ENCODE data around the gene ZNF506.

Gene ZNF506

DNA sequence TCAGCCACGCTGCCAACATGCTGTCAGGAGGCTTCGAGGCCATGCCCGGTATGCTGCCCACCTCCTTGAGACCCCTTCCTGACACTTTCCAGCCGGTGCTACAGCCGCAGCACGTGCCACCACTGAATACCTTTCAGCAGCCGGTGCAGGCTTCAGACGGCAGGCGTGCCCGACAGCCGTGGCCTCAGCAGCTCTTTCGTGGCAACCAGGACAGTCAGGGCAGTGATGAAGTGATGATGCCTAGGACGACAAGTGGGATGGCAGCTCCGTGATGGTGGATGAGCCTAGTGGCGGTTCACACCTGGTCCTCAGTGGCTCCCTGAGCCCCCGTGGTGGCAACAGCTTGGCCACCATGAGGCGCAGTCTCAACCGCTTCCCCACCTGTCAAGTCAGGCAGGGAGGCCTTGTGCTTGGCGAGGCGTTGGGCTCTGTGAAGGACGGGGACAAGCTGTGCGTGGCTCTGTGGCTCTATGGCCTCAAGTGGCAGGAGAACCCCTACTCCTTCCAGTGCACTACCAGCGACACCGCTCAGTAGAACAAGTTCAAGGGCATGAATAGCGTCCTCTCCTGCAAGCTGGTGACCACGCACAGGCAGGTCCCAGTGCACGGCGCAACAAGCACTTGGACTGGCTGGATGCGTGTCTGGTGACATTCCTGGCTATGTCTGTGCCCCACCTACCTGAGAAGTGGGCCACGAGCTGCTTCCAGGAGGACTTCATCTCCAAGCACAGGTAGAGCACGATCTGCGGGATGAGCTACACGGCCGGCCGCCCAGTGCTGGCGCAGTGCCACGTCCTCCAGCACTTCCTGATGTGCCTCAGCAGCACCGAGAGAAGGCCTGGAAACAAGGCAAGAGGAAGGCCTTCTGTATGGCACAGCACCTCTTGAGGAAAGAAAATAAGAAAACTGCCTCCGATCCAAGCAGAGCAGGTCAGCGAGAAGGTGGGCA lies 70.4 kb downstream of the ZNF506 start:
- ChIA-PET POLR2A (no interaction called here), CTCF (interaction anchor here (1.1 kb wide), 1 partner anchor 10 kb away, joined by 3 read pairs; no protein-coding TSS in a partner anchor)
- Histone ChIP-seq H3K9me3 (ENCODE audit: control extremely low read depth in 1 of 5, control insufficient read depth in 4 of 5, insufficient read depth in 2 of 5, low read depth in 1 of 5, low read length in 4 of 5) (peaks cover 0 to 22% (median 4%) of the 10 kb centered on the region in 5 experiments), H3K27me3 (replicated peaks in 2 of 5; ENCODE audit: control insufficient read depth in 4 of 5, insufficient read depth in 5 of 5, low read length in 4 of 5) (no peaks in the 10 kb centered on the region), H3K4me3 (ENCODE audit: control insufficient read depth in 1 of 7, extremely low read depth in 1 of 7, insufficient read depth in 4 of 7, low read depth in 2 of 7, low read length in 6 of 7) (no peak overlapping the region), H3K4me1 (ENCODE audit: control extremely low read depth in 1 of 4, control insufficient read depth in 4 of 4, insufficient read depth in 4 of 4, low read length in 3 of 4) (no peaks in the 10 kb centered on the region), H3K36me3 (ENCODE audit: control insufficient read depth in 4 of 4, insufficient read depth in 4 of 4, low read length in 3 of 4) (no peaks in the 10 kb centered on the region), H3K27ac (ENCODE audit: insufficient read depth in 1 of 2, low read depth in 1 of 2, low read length in 2 of 2, poor library complexity in 1 of 2, severe bottlenecking in 2 of 2) (no peak overlapping the region)
- no peak for DNase-seq
- 97% methylated on average over 37 of the region's 40 CpGs for WGBS (ENCODE audit: insufficient coverage)

DNA sequence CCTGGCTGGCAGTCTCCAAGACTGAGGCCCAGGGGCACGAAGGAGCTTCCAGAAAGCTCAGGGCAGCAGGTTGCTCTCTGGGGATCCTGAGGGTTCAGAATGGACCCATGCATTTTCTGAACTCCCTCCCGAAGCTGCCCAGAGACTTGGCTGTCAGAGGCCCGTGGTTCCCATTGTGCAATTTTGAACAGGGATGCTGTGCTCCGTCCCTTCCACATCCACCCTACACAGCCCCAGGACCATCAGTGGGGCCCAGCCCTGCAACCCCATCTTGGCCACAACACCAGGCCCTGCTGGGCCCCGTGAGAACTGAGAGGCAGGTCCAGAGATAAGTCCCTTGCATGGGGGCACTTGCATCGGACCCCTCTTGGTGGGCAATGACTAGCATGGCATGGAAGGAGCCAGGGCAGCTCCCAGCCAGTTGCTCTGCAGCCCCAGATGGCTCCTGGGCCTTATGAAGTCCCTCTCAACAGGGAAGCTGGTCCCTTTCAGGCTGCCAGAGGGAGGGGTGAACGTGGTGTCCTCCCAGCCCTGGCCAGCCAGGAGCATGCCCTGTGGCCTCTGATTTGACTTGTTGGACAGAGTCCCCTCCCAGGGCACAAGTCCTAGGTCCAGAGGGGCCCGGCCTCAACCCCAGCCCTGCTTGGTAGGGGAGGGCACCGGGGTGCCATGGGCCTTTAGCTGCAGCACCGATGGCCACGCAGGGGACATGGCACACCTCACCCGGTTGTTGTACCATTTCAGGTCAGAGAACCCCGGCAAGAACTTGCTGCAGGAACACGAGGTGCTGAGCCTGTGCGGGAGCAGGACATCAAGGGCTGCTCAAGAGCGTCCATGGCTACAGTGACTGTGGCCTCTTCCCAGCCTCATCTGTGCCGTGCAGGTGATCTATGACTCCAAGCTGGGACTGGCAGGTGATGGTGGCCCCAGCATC lies 71.4 kb downstream of the ZNF506 start:
- ChIA-PET CTCF (interaction anchor here (1.1 kb wide), 1 partner anchor 9 kb away, joined by 3 read pairs; no protein-coding TSS in a partner anchor), POLR2A (no interaction called here)
- Histone ChIP-seq H3K36me3 (ENCODE audit: control insufficient read depth in 4 of 4, insufficient read depth in 4 of 4, low read length in 3 of 4) (no peaks in the 10 kb centered on the region), H3K27ac (ENCODE audit: insufficient read depth in 1 of 2, low read depth in 1 of 2, low read length in 2 of 2, poor library complexity in 1 of 2, severe bottlenecking in 2 of 2) (no peak overlapping the region), H3K9me3 (ENCODE audit: control extremely low read depth in 1 of 5, control insufficient read depth in 4 of 5, insufficient read depth in 2 of 5, low read depth in 1 of 5, low read length in 4 of 5) (peaks cover 0 to 19% (median 4%) of the 10 kb centered on the region in 5 experiments), H3K4me1 (ENCODE audit: control extremely low read depth in 1 of 4, control insufficient read depth in 4 of 4, insufficient read depth in 4 of 4, low read length in 3 of 4) (no peaks in the 10 kb centered on the region), H3K4me3 (ENCODE audit: control insufficient read depth in 1 of 7, extremely low read depth in 1 of 7, insufficient read depth in 4 of 7, low read depth in 2 of 7, low read length in 6 of 7) (no peak overlapping the region), H3K27me3 (replicated peaks in 2 of 5; ENCODE audit: control insufficient read depth in 4 of 5, insufficient read depth in 5 of 5, low read length in 4 of 5) (no peaks in the 10 kb centered on the region)
- DNase-seq: no peak
- 96% methylated on average over 13 of the region's 17 CpGs for WGBS (ENCODE audit: insufficient coverage)

DNA sequence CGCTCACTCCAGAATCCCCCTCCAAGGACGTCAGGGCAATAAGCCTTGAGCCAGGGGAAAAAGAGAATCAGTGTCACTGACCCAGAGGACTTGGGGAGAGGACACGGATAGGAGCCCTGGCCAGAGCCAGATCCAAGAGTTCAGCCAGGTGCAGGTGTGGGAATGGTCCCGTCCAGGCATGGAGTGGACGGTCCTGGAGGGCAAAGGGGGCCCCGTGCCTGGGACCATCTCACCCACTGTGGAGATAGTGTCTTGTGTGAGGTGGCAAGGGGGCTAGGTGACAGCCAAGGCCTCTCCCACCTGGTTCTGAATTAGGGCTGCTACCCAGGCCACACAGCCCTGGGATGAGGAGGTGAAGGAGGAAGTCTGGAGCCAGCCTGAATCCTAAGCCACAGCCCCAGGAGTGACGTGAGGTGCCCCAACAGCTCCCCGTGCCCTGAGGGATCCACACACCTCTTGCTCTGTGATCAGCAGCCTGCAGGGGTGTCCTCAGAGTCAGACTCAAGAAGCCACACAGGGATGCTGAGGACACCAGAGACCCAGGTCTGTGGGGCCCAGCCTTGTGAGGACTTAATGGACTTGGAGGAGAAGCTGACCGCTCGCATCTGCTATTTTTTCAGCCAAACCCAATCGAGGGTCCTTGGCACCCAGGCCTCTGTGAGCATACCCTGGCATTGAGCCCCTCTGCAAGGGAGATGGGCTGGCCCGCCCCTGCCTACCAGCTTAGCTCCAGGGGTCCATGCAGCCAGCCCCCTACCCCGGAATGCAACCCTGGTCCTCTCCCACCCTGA lies 72.2 kb downstream of the ZNF506 start:
- H3K36me3 ChIP-seq (ENCODE audit: control insufficient read depth in 4 of 4, insufficient read depth in 4 of 4, low read length in 3 of 4): no peaks in the 10 kb centered on the region
- CTCF ChIA-PET: no interaction called here
- H3K27me3 ChIP-seq (replicated peaks in 2 of 5; ENCODE audit: control insufficient read depth in 4 of 5, insufficient read depth in 5 of 5, low read length in 4 of 5): no peaks in the 10 kb centered on the region
- H3K9me3 ChIP-seq (ENCODE audit: control extremely low read depth in 1 of 5, control insufficient read depth in 4 of 5, insufficient read depth in 2 of 5, low read depth in 1 of 5, low read length in 4 of 5): peaks cover 0 to 24% (median 4%) of the 10 kb centered on the region in 5 experiments
- POLR2A ChIA-PET: no interaction called here
- H3K4me3 ChIP-seq (ENCODE audit: control insufficient read depth in 1 of 7, extremely low read depth in 1 of 7, insufficient read depth in 4 of 7, low read depth in 2 of 7, low read length in 6 of 7): no peak overlapping the region
- H3K27ac ChIP-seq (ENCODE audit: insufficient read depth in 1 of 2, low read depth in 1 of 2, low read length in 2 of 2, poor library complexity in 1 of 2, severe bottlenecking in 2 of 2): no peak overlapping the region
- 90% methylated on average over 13 of the region's 13 CpGs for WGBS (ENCODE audit: insufficient coverage)
- no peaks in the 10 kb centered on the region for H3K4me1 ChIP-seq (ENCODE audit: control extremely low read depth in 1 of 4, control insufficient read depth in 4 of 4, insufficient read depth in 4 of 4, low read length in 3 of 4)
- DNase-seq: no peak

DNA sequence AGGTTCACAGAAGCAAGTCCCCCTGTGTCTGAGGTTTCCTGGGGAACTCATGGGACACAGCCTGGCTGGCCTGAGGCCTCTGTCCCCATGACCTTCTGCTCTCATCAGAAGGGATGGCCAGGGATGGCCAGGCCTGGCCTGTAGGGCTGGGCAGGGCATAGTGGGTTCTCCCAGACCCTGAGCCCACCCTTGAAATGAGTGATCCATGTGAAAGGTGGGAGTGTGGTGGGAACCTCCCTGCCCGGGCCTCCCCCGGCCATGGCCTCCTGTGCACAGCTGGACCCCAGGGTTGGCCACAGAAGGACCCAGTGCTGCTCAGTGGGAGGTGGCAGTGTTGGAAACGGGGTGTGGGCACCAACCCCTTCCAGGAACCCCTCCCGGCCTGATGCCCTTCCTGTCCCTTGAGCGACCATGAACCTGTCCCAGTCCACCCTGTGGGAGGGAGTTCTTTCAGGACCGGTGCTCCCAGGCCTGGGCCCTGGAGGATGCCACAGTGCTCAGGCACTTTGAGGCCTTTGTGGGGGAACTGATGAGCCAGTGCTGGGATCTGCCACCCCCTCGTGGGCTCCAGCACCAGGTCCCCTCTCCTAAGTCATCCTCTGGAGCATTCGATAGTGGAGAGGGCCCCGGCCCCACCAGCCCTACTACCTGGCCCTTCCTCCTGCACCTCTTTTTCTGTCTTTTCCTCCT lies 73.2 kb downstream of the ZNF506 start:
- ChIA-PET POLR2A (no interaction called here), CTCF (no interaction called here)
- Histone ChIP-seq H3K4me3 (ENCODE audit: control insufficient read depth in 1 of 7, extremely low read depth in 1 of 7, insufficient read depth in 4 of 7, low read depth in 2 of 7, low read length in 6 of 7) (no peak overlapping the region), H3K4me1 (ENCODE audit: control extremely low read depth in 1 of 4, control insufficient read depth in 4 of 4, insufficient read depth in 4 of 4, low read length in 3 of 4) (no peaks in the 10 kb centered on the region), H3K36me3 (ENCODE audit: control insufficient read depth in 4 of 4, insufficient read depth in 4 of 4, low read length in 3 of 4) (no peaks in the 10 kb centered on the region), H3K27ac (ENCODE audit: insufficient read depth in 1 of 2, low read depth in 1 of 2, low read length in 2 of 2, poor library complexity in 1 of 2, severe bottlenecking in 2 of 2) (no peak overlapping the region), H3K9me3 (ENCODE audit: control extremely low read depth in 1 of 5, control insufficient read depth in 4 of 5, insufficient read depth in 2 of 5, low read depth in 1 of 5, low read length in 4 of 5) (peaks cover 0 to 21% (median 5%) of the 10 kb centered on the region in 5 experiments), H3K27me3 (replicated peaks in 2 of 5; ENCODE audit: control insufficient read depth in 4 of 5, insufficient read depth in 5 of 5, low read length in 4 of 5) (no peaks in the 10 kb centered on the region)
- 98% methylated on average over 7 of the region's 9 CpGs for WGBS (ENCODE audit: insufficient coverage)
- no peak for DNase-seq

DNA sequence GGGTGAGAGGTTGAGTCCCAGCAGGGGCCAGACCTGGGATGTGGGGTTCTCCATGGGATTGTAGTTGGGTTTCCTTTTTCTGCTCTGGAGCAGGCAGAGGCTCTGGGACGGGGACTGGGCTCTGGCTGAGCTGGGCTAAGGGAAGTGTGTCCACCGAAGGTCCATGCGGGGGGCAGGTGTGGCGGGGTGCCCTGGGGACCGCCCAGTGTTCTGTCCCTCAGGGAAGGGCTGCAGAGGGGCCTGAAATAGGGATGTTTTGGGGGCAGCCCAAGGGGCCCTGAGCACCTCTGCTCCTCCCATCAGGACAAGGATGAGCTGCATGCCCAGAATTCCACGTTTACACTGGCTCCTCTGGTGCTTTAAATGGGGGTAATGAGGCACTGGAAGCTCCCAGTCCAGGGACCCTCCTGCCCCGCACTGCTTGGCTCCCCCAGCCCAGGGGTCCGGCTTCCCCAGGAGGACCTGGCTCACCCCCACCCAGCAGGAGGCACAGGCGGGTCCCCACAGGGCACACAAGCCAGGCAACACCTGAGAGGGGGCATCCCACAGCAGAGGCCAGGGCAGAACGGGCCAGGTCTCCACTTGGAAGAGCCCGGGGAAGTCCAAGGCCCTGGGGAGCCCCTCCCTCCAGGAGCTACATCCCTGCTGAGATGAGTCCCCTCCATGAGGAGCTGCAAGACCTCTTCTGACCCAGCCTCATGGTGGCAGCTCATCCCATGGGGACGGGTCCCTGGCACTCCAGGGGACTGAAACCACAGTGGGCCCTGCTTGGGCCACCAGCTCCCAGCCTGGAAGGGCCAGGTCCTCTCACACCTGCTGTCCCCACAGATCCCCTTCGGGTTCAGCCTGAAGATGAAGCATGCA lies 74.0 kb downstream of the ZNF506 start:
- Histone ChIP-seq H3K36me3 (ENCODE audit: control insufficient read depth in 4 of 4, insufficient read depth in 4 of 4, low read length in 3 of 4) (no peaks in the 10 kb centered on the region), H3K27me3 (replicated peaks in 2 of 5; ENCODE audit: control insufficient read depth in 4 of 5, insufficient read depth in 5 of 5, low read length in 4 of 5) (no peaks in the 10 kb centered on the region), H3K27ac (ENCODE audit: insufficient read depth in 1 of 2, low read depth in 1 of 2, low read length in 2 of 2, poor library complexity in 1 of 2, severe bottlenecking in 2 of 2) (no peak overlapping the region), H3K4me3 (ENCODE audit: control insufficient read depth in 1 of 7, extremely low read depth in 1 of 7, insufficient read depth in 4 of 7, low read depth in 2 of 7, low read length in 6 of 7) (no peak overlapping the region), H3K4me1 (ENCODE audit: control extremely low read depth in 1 of 4, control insufficient read depth in 4 of 4, insufficient read depth in 4 of 4, low read length in 3 of 4) (no peaks in the 10 kb centered on the region), H3K9me3 (ENCODE audit: control extremely low read depth in 1 of 5, control insufficient read depth in 4 of 5, insufficient read depth in 2 of 5, low read depth in 1 of 5, low read length in 4 of 5) (peaks cover 0 to 19% (median 5%) of the 10 kb centered on the region in 5 experiments)
- POLR2A ChIA-PET: no interaction called here
- no peak for DNase-seq
- WGBS (ENCODE audit: insufficient coverage): 89% methylated on average over 10 of the region's 13 CpGs
- CTCF ChIA-PET: no interaction called here

Data from common myeloid progenitor, CD34-positive (primary cell).